Activated naive CD8-positive, alpha-beta T cell treated with anti-CD3 and anti-CD28 coated beads, Interleukin-2, amount 10 ng/mL, durations not matched to agents 7 days and 5 days (primary cell): ENCODE data around the gene DNASE1L2. TPM values are rescaled to one million over a fixed set of nuclear protein-coding genes. Genes with fewer than 3 reads are reported as not detected.
A peak's percentile ranks its signal among the peaks of the same experiment; 100 is the strongest.
"Not testable (repeated sequence)": the region's sequence is repeated elsewhere in the genome, so short reads cannot be mapped to it uniquely, and the experiment has no call there.

Experiments used
- ATAC-seq: fragments of 150-1000 bp; cut with Tn5 transposase; one replicate; pipeline ENCODE4 v1.10.0; 2021; ENCODE audit warnings: low read depth, moderate library complexity
- POLR2A ChIA-PET: fragments of 350-600 bp; sonication (Branson Sonifier 250); formaldehyde crosslinking; loops from one replicate; lab custom pipeline; 2021; ENCODE audit warnings: antibody characterized with exemption; lab: Charles Lee
- DNase-seq: peaks from one replicate; pipeline ENCODE4 v3.0.0; 2021
- H3K27ac Mint-ChIP-seq: one replicate; pipeline ENCODE4 v1.8.0; 2022; ENCODE audit warnings: mild to moderate bottlenecking, mixed read lengths
- H3K27me3 Mint-ChIP-seq: one replicate; pipeline ENCODE4 v1.8.0; 2022; ENCODE audit warnings: mild to moderate bottlenecking, moderate library complexity, mixed read lengths
- H3K36me3 Mint-ChIP-seq: one replicate; pipeline ENCODE4 v1.8.0; 2021; ENCODE audit warnings: mild to moderate bottlenecking, mixed read lengths
- H3K4me1 Mint-ChIP-seq: one replicate; pipeline ENCODE4 v1.8.0; 2021; ENCODE audit warnings: mixed read lengths
- H3K4me3 Mint-ChIP-seq: one replicate; pipeline ENCODE4 v1.8.0; 2022; ENCODE audit warnings: mild to moderate bottlenecking, moderate library complexity, mixed read lengths
- H3K9me3 Mint-ChIP-seq: one replicate; pipeline ENCODE4 v1.8.0; 2021; ENCODE audit warnings: mixed read lengths
- total RNA-seq, 2 experiments: library from RNA; stranded (reverse); gene quantifications; one replicate each; pipeline ENCODE4 v1.2.3, GENCODE V29; 2021

The DNASE1L2 gene
- total RNA-seq, 2 experiments from 2014 or later = 2.2 to 3.2 TPM

- Mint-ChIP-seq H3K4me1 (no peaks in the 10 kb centered on the region), H3K9me3 (no peaks in the 10 kb centered on the region), H3K4me3 (no peak overlapping the region), H3K27ac (no peak overlapping the region), H3K27me3 (no peaks in the 10 kb centered on the region), H3K36me3 (peaks cover 6% of the 10 kb centered on the region)
- POLR2A ChIA-PET = interaction anchor here (0.5 to 0.6 kb wide), 2 partner anchors 17 to 36 kb away, joined by 3 read pairs; no protein-coding TSS in a partner anchor
- DNase-seq = no peak
- no peak for ATAC-seq
Measured at GRCh38 chr16:2233046-2233775, 3.0 kb upstream of the DNASE1L2 start.

GRCh38 chr16:2233872-2234812 is 2.1 kb upstream of the DNASE1L2 start:
- H3K36me3 Mint-ChIP-seq = peaks cover 6% of the 10 kb centered on the region
- DNase-seq (no peak), ATAC-seq (no peak)
- H3K4me3 Mint-ChIP-seq = no peak overlapping the region
- no peak overlapping the region for H3K27ac Mint-ChIP-seq
- POLR2A ChIA-PET = no interaction called here
- H3K4me1 Mint-ChIP-seq = no peaks in the 10 kb centered on the region
- H3K27me3 Mint-ChIP-seq = no peaks in the 10 kb centered on the region
- no peaks in the 10 kb centered on the region for H3K9me3 Mint-ChIP-seq

GRCh38 chr16:2234813-2235170 is 1.5 kb upstream of the DNASE1L2 start:
- H3K27ac Mint-ChIP-seq = no peak overlapping the region
- POLR2A ChIA-PET = no interaction called here
- no peaks in the 10 kb centered on the region for H3K4me1 Mint-ChIP-seq
- H3K27me3 Mint-ChIP-seq = no peaks in the 10 kb centered on the region
- H3K9me3 Mint-ChIP-seq = no peaks in the 10 kb centered on the region
- peaks cover 6% of the 10 kb centered on the region for H3K36me3 Mint-ChIP-seq
- DNase-seq (no peak), ATAC-seq (no peak)
- no peak overlapping the region for H3K4me3 Mint-ChIP-seq

GRCh38 chr16:2235234-2235651 is 1.0 kb upstream of the DNASE1L2 start:
- peaks cover 3% of the 10 kb centered on the region for H3K36me3 Mint-ChIP-seq
- no peak for DNase-seq

GRCh38 chr16:2235695-2236336 is 428 bp upstream of the DNASE1L2 start:
- Mint-ChIP-seq H3K4me3 (no peak overlapping the region), H3K9me3 (no peaks in the 10 kb centered on the region), H3K27me3 (no peaks in the 10 kb centered on the region), H3K27ac (no peak overlapping the region), H3K4me1 (no peaks in the 10 kb centered on the region), H3K36me3 (peaks cover 3% of the 10 kb centered on the region)
- ATAC-seq (no peak), DNase-seq (no peak)
- POLR2A ChIA-PET = interaction anchor here (0.8 kb wide), 2 partner anchors 12 to 15 kb away, joined by 3 read pairs; partner anchors contain the start of genes E4F1 and ECI1

More at GRCh38 chr16:2235234-2235651, 1.0 kb upstream of the DNASE1L2 start:
- Mint-ChIP-seq H3K27me3 (no peaks in the 10 kb centered on the region), H3K9me3 (no peaks in the 10 kb centered on the region), H3K4me3 (no peak overlapping the region), H3K27ac (no peak overlapping the region), H3K4me1 (no peaks in the 10 kb centered on the region)
- ATAC-seq = no peak
- POLR2A ChIA-PET = no interaction called here

GRCh38 chr16:2237102-2237482 is 848 bp downstream of the DNASE1L2 start:
- ATAC-seq (no peak), DNase-seq (no peak)
- Mint-ChIP-seq H3K36me3 (peaks cover 2% of the 10 kb centered on the region), H3K9me3 (no peaks in the 10 kb centered on the region), H3K27me3 (no peaks in the 10 kb centered on the region), H3K4me3 (no peak overlapping the region), H3K4me1 (no peaks in the 10 kb centered on the region), H3K27ac (no peak overlapping the region)
- POLR2A ChIA-PET = interaction anchor here (0.9 kb wide), 1 partner anchor 82 kb away, joined by 3 read pairs; the partner anchor contains the start of gene TRAF7

GRCh38 chr16:2237493-2238149 is 1.4 kb downstream of the DNASE1L2 start:
- ATAC-seq = no peak
- H3K9me3 Mint-ChIP-seq = no peaks in the 10 kb centered on the region
- no peak for DNase-seq
- POLR2A ChIA-PET = interaction anchor here (1.3 kb wide), 1 partner anchor 32 kb away, joined by 4 read pairs; no protein-coding TSS in a partner anchor
- H3K4me3 Mint-ChIP-seq = no peak overlapping the region
- H3K36me3 Mint-ChIP-seq = peaks cover 2% of the 10 kb centered on the region
- no peaks in the 10 kb centered on the region for H3K4me1 Mint-ChIP-seq
- H3K27me3 Mint-ChIP-seq = no peaks in the 10 kb centered on the region
- no peak overlapping the region for H3K27ac Mint-ChIP-seq

- DNase-seq = no peak
- POLR2A ChIA-PET = interaction anchor here (0.6 to 1.3 kb wide), 3 partner anchors 24 to 86 kb away, joined by 3 to 4 read pairs (median 3); partner anchors contain the start of gene PGP
- no peaks in the 10 kb centered on the region for H3K27me3 Mint-ChIP-seq
- peak; percentile 15 for ATAC-seq
- no peak overlapping the region for H3K4me3 Mint-ChIP-seq
- no peak overlapping the region for H3K27ac Mint-ChIP-seq
- H3K9me3 Mint-ChIP-seq = no peaks in the 10 kb centered on the region
- H3K4me1 Mint-ChIP-seq = no peaks in the 10 kb centered on the region
- H3K36me3 Mint-ChIP-seq = peaks cover 2% of the 10 kb centered on the region
Measured at GRCh38 chr16:2238150-2238837, 2.0 kb downstream of the DNASE1L2 start.

GRCh38 chr16:2238838-2239675 is 2.8 kb downstream of the DNASE1L2 start:
- Mint-ChIP-seq H3K4me1 (no peaks in the 10 kb centered on the region), H3K36me3 (peaks cover 2% of the 10 kb centered on the region), H3K4me3 (no peak overlapping the region), H3K27ac (no peak overlapping the region), H3K27me3 (no peaks in the 10 kb centered on the region), H3K9me3 (no peaks in the 10 kb centered on the region)
- no peak for DNase-seq
- POLR2A ChIA-PET = interaction anchor here (0.6 to 1.3 kb wide), 3 partner anchors 24 to 87 kb away, joined by 3 to 4 read pairs (median 3); partner anchors contain the start of gene PGP
- no peak for ATAC-seq

GRCh38 chr16:2240331-2240730 is 4.1 kb downstream of the DNASE1L2 start:
- H3K27me3 Mint-ChIP-seq, POLR2A ChIA-PET, H3K36me3 Mint-ChIP-seq, H3K9me3 Mint-ChIP-seq, H3K4me3 Mint-ChIP-seq, ATAC-seq, DNase-seq, H3K4me1 Mint-ChIP-seq, H3K27ac Mint-ChIP-seq: not testable (repeated sequence)

GRCh38 chr16:2242598-2242997 is 6.4 kb downstream of the DNASE1L2 start:
- H3K27me3 Mint-ChIP-seq = no peaks in the 10 kb centered on the region
- POLR2A ChIA-PET = interaction anchor here (0.8 kb wide), 1 partner anchor 9 kb away, joined by 3 read pairs; the partner anchor contains the start of gene ECI1
- H3K4me3 Mint-ChIP-seq = no peak overlapping the region
- no peaks in the 10 kb centered on the region for H3K36me3 Mint-ChIP-seq
- H3K4me1 Mint-ChIP-seq = no peaks in the 10 kb centered on the region
- DNase-seq (no peak), ATAC-seq (no peak)
- H3K27ac Mint-ChIP-seq = no peak overlapping the region
- no peaks in the 10 kb centered on the region for H3K9me3 Mint-ChIP-seq
